ENCODE measurements around the gene ADAM15. TPM values are rescaled to one million over a fixed set of nuclear protein-coding genes. Genes with fewer than 3 reads are reported as not detected.

ADAM15 gene
- total and polyA plus RNA-seq, 5 experiments from 2014 or later: 2.8 to 21.9 (median 4.5) TPM

DNA sequence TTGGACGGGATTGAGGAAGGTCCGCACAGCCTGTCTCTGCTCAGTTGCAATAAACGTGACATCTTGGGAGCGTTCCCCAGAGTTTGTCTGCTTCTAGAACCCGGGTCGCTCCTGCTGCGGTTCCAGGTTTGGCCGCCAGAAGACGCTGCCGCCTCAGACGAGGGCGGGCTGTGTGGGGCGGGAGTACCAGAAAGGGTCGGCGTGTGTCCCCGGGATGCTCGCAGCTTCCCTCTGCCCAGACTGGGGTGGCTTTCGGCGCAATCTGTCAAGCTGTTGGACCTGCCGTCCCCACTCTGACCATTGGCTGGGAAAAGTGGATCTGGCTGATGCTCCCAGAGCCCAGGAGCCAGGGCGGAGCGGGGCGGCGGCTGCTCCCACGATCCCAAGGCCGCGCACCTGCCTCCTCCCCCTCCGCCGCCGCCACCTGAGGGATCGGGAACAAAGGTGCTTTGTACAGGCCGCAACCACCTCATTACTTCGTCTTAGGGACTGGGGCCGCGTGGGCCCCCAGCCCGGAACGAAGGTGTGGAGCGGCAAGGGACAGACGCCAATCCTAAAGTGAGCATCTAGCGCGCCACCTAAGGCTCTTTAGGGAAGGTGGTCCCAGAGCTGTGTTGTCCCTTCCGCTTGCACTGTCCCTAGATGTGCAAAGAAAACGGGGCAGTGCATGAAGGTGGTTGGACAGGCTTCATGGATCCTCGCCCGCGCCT, 11.7 kb downstream of the ADAM15 start:
- Mint-ChIP-seq H3K4me1 (peaks cover 21 to 50% (median 34%) of the 10 kb centered on the region in 4 donors), H3K4me3 (peak overlapping the region; percentile 81 to 98 (median 94)), H3K27me3 (no peaks in the 10 kb centered on the region), H3K27ac (peak overlapping the region in 7 of 10 donors; percentile 33 to 96 (median 79)), H3K36me3 (peaks cover 0 to 12% (median 2%) of the 10 kb centered on the region in 3 donors), H3K9me3 (no peaks in the 10 kb centered on the region)
- DNase-seq: peak in 9 of 10 donors; percentile 51 to 78 (median 71)
- POLR2A ChIA-PET: interaction anchor here (0.7 to 5.4 kb wide), 8 partner anchors 10 to 22 kb away, joined by 3 to 44 read pairs (median 4); partner anchors contain the start of gene EFNA3
- peak; percentile 40 to 43 for ATAC-seq

GRCh38 chr1:155063550-155064110, 12.5 kb downstream of the ADAM15 start, which contains the start of gene EFNA4:
EFNA4 (plus strand) TSS chr1:155063740; CDS start chr1:155063824, 84 bp downstream.
- H3K36me3 Mint-ChIP-seq: peaks cover 0 to 16% (median 0%) of the 10 kb centered on the region in 3 donors
- H3K4me1 Mint-ChIP-seq: peaks cover 21 to 50% (median 36%) of the 10 kb centered on the region in 4 donors
- DNase-seq (peak; percentile 67 to 90 (median 80)), ATAC-seq (peak; percentile 86 to 88)
- H3K9me3 Mint-ChIP-seq: no peaks in the 10 kb centered on the region
- POLR2A ChIA-PET: interaction anchor here (0.7 to 5.4 kb wide), 9 partner anchors 9 to 108 kb away, joined by 3 to 44 read pairs (median 4); partner anchors contain the start of genes EFNA3 and PBXIP1
- peak within 1 kb of the TSS; percentile 81 to 98 (median 96) for H3K4me3 Mint-ChIP-seq
- H3K27ac Mint-ChIP-seq: peak within 1 kb of the TSS; percentile 33 to 96 (median 85)
- no peaks in the 10 kb centered on the region for H3K27me3 Mint-ChIP-seq

- POLR2A ChIA-PET: interaction anchor here (0.8 to 3.9 kb wide), 6 partner anchors 8 to 108 kb away, joined by 3 to 22 read pairs (median 6); partner anchors contain the start of genes EFNA3 and PBXIP1
- H3K4me3 Mint-ChIP-seq: peak overlapping the region; percentile 80 to 97 (median 88)
- H3K9me3 Mint-ChIP-seq: no peaks in the 10 kb centered on the region
- ATAC-seq (peak; percentile 12 to 25), DNase-seq (no peak)
- H3K36me3 Mint-ChIP-seq: peaks cover 0 to 20% (median 0%) of the 10 kb centered on the region in 3 donors
- H3K4me1 Mint-ChIP-seq: peaks cover 21 to 50% (median 36%) of the 10 kb centered on the region in 4 donors
- H3K27me3 Mint-ChIP-seq: no peaks in the 10 kb centered on the region
- H3K27ac Mint-ChIP-seq: peak overlapping the region in 8 of 10 donors; percentile 5 to 86 (median 76)
Observed at GRCh38 chr1:155064111-155064831, 13.2 kb downstream of the ADAM15 start.

DNA sequence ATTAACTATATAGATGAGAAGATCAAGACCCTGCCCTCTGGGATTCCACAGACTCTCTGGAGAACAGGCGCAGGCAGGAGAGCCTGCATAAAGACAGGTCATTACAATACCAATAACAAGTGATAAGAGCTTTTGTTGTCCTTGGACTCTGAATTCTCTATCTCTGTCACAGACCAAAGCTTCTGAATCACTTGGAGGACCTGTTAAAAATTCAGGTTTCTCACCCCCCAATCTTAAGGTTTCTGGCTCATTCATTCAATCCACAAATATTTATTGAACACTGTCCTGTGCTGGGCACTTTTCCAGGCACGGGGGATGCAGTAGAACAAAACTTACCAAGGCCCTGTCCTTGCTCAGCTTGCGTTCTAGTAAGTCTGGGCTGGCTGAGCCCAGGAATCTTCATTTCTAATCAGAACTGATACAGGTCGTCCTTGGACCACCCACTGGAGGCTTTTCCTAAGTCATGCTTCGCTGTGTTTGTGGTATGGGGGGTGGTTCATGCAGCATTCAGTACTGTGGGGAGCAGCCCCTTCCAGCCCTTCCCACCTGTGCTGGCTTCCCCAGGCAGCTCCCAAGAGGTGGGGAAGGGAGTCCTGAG, 13.8 kb downstream of the ADAM15 start:
- DNase-seq (no peak), ATAC-seq (no peak)
- Mint-ChIP-seq H3K9me3 (no peaks in the 10 kb centered on the region), H3K27me3 (no peaks in the 10 kb centered on the region), H3K4me3 (peak overlapping the region; percentile 80 to 97 (median 88)), H3K4me1 (peaks cover 21 to 50% (median 39%) of the 10 kb centered on the region in 4 donors), H3K36me3 (peaks cover 0 to 20% (median 0%) of the 10 kb centered on the region in 3 donors), H3K27ac (peak overlapping the region in 3 of 10 donors; percentile 70 to 79 (median 72))
- POLR2A ChIA-PET: interaction anchor here (0.7 to 3.9 kb wide), 3 partner anchors 9 to 20 kb away, joined by 3 to 22 read pairs (median 7); partner anchors contain the start of gene EFNA3

DNA sequence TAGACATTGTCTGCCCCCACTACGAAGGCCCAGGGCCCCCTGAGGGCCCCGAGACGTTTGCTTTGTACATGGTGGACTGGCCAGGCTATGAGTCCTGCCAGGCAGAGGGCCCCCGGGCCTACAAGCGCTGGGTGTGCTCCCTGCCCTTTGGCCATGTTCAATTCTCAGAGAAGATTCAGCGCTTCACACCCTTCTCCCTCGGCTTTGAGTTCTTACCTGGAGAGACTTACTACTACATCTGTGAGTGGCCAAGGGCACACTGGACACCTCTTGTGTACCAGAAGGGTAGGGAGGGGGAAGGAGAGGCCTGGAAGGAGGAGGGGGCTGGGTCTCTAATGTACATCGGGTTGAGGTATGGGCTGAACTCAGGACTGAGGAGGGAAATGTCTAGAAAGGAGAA, 15.7 kb downstream of the ADAM15 start:
- H3K4me1 Mint-ChIP-seq: peaks cover 19 to 59% (median 43%) of the 10 kb centered on the region in 4 donors
- H3K36me3 Mint-ChIP-seq: peaks cover 0 to 20% (median 0%) of the 10 kb centered on the region in 3 donors
- no peaks in the 10 kb centered on the region for H3K27me3 Mint-ChIP-seq
- no peaks in the 10 kb centered on the region for H3K9me3 Mint-ChIP-seq
- peak overlapping the region in 2 of 10 donors; percentile 39 to 42 for H3K4me3 Mint-ChIP-seq
- no peak overlapping the region for H3K27ac Mint-ChIP-seq
- ATAC-seq (no peak), DNase-seq (no peak)
- POLR2A ChIA-PET: interaction anchor here (1.0 to 3.9 kb wide), 3 partner anchors 9 to 19 kb away, joined by 3 to 22 read pairs (median 3); partner anchors contain the start of gene ADAM15

DNA sequence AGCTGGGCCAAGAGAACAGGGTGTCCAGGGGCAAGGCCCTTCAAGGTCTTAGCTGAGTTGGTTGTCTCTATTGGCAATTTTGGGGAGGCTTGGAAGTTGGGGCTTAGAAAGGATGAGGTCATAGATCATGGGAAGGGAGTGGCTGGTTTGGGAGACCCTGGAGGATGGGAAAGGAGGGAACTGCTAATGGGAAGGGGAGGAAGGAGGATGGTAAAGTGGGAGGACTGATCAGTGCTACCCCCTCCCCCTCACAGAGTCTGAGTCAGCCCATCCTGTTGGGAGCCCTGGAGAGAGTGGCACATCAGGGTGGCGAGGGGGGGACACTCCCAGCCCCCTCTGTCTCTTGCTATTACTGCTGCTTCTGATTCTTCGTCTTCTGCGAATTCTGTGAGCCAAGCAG, 17.5 kb downstream of the ADAM15 start:
- Mint-ChIP-seq H3K36me3 (peaks cover 0 to 20% (median 0%) of the 10 kb centered on the region in 3 donors), H3K4me3 (peak overlapping the region in 3 of 10 donors; percentile 22 to 54 (median 42)), H3K4me1 (peaks cover 20 to 59% (median 41%) of the 10 kb centered on the region in 4 donors), H3K27me3 (no peaks in the 10 kb centered on the region), H3K9me3 (no peaks in the 10 kb centered on the region), H3K27ac (peak overlapping the region in 3 of 10 donors; percentile 8 to 33 (median 29))
- ATAC-seq (no peak), DNase-seq (no peak)
- POLR2A ChIA-PET: interaction anchor here (1.9 kb wide), 1 partner anchor 16 kb away, joined by 6 read pairs; no protein-coding TSS in a partner anchor

DNA sequence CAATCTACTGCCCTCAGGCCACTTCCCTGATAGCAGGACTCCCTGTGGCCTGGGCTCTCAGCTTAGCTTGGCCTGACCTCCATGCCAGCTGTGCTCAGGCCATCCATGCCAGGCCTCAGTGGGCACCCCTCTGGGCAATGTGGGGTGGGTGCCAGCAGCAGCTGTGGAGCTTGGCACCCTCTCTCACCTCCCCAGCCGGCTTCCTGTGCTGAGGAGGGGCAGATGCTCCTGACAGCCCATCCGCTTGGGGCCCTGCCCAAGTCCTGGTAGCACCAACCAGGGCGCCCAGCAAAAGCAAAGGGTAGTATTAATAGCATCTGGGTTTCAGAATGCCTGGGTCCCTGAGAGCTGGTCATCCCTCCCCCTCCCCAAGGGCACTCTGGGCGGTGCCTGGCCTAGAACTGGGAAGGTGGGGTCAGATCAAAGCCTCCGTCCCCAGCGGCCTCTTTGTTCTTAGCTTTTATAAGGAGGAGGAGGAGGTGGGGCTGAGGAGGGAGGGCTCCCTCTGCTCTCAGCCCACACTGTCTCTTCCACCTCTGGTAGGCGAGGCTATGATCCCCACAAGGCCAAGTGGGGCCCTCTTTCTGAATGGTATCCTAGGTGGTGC, 18.5 kb downstream of the ADAM15 start:
- POLR2A ChIA-PET: interaction anchor here (1.9 to 2.4 kb wide), 3 partner anchors 11 to 19 kb away, joined by 5 to 14 read pairs (median 6); partner anchors contain the start of gene ADAM15
- Mint-ChIP-seq H3K9me3 (no peaks in the 10 kb centered on the region), H3K4me1 (peaks cover 15 to 57% (median 42%) of the 10 kb centered on the region in 4 donors), H3K4me3 (peak overlapping the region in 2 of 10 donors; percentile 11 to 73), H3K36me3 (peaks cover 0 to 20% (median 0%) of the 10 kb centered on the region in 3 donors), H3K27ac (peak overlapping the region in 1 of 10 donors; percentile 32), H3K27me3 (no peaks in the 10 kb centered on the region)
- ATAC-seq (no peak), DNase-seq (no peak)

GRCh38 chr1:155070158-155070621, 19.1 kb downstream of the ADAM15 start:
- Mint-ChIP-seq H3K4me1 (peaks cover 14 to 52% (median 39%) of the 10 kb centered on the region in 4 donors), H3K36me3 (peaks cover 0 to 20% (median 0%) of the 10 kb centered on the region in 3 donors), H3K27ac (peak overlapping the region in 4 of 10 donors; percentile 41 to 57 (median 50)), H3K27me3 (no peaks in the 10 kb centered on the region), H3K4me3 (peak overlapping the region; percentile 27 to 78 (median 60)), H3K9me3 (no peaks in the 10 kb centered on the region)
- ATAC-seq (no peak), DNase-seq (no peak)
- POLR2A ChIA-PET: interaction anchor here (0.9 to 2.4 kb wide), 6 partner anchors 10 to 114 kb away, joined by 3 to 14 read pairs (median 6); partner anchors contain the start of genes ADAM15 and PBXIP1

GRCh38 chr1:155070721-155071569, 19.8 kb downstream of the ADAM15 start:
- Mint-ChIP-seq H3K4me3 (peak overlapping the region; percentile 58 to 78 (median 64)), H3K9me3 (no peaks in the 10 kb centered on the region), H3K36me3 (peaks cover 0 to 20% (median 0%) of the 10 kb centered on the region in 3 donors), H3K4me1 (peaks cover 14 to 51% (median 39%) of the 10 kb centered on the region in 4 donors), H3K27ac (peak overlapping the region in 7 of 10 donors; percentile 41 to 90 (median 57)), H3K27me3 (no peaks in the 10 kb centered on the region)
- ATAC-seq: peak; percentile 97 to 98
- DNase-seq: peak; percentile 64 to 90 (median 82)
- POLR2A ChIA-PET: interaction anchor here (0.6 to 2.4 kb wide), 6 partner anchors 9 to 115 kb away, joined by 3 to 14 read pairs (median 6); partner anchors contain the start of genes ADAM15 and PBXIP1

DNA sequence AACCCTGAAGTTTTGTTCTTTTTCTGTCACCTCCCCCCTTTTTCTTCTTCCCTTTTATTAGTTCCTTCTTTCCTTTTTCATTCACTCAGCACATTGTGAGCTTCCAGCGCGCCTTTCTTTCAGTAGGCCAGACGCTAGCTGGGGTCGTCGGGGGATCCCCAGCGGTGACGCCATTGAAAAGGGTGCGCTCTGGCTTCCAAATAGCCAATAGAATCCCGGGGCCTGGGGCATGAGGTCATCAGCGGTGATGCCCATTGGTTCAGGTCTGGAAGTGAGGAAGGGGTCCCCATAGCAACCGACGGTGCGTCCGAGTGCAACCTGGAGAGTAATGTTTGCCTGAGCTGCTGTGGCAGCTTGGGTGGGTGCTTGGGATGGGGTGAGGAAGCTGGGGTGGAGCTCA, 20.6 kb downstream of the ADAM15 start:
- H3K4me1 Mint-ChIP-seq: peaks cover 13 to 43% (median 37%) of the 10 kb centered on the region in 4 donors
- no peaks in the 10 kb centered on the region for H3K9me3 Mint-ChIP-seq
- H3K36me3 Mint-ChIP-seq: peaks cover 0 to 15% (median 0%) of the 10 kb centered on the region in 3 donors
- H3K27ac Mint-ChIP-seq: peak overlapping the region in 5 of 10 donors; percentile 43 to 88 (median 76)
- POLR2A ChIA-PET: interaction anchor here (0.6 kb wide), 1 partner anchor 100 kb away, joined by 3 read pairs; no protein-coding TSS in a partner anchor
- ATAC-seq (no peak), DNase-seq (no peak)
- peak overlapping the region in 9 of 10 donors; percentile 58 to 78 (median 63) for H3K4me3 Mint-ChIP-seq
- no peaks in the 10 kb centered on the region for H3K27me3 Mint-ChIP-seq

All from naive thymus-derived CD8-positive, alpha-beta T cell (primary cell).